ENCODE data around the gene CIROP.

Gene CIROP

GRCh38 chr14:23051141-23052057, 53.4 kb downstream of the CIROP start:
- DNase-seq (ENCODE audit: low read depth) = no peak
- no peak overlapping the region for H3K4me3 ChIP-seq (ENCODE audit: low read depth, low read length)
- TF ChIP-seq CTCF (IDR thresholded peaks at IDR 0.05; ENCODE audit: insufficient read depth, low read depth, low read length, missing control alignments) = no peak

Measured in GM12865 (cell line).